ENCODE measurements around the gene SCFD2.

SCFD2 gene

DNA sequence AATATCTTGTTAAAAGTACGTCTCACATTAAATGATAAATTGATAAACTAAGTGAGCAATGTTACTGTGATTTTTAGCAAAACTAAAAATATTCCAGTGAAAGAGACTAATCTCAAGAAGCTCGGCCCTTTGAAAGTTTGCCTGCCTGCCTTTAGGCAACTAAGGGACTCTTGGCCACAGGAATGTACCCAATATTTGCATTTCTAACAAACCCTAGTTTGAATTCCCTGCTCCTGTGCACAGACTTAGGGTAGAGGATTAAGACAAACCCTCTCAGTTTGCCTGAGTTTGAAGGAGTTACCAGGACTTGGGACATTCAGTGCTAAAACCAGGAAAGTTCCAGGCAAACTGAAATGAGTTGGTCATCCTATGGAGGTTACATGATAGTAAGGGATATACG, 157.1 kb downstream of the SCFD2 start:
- no peak for DNase-seq (ENCODE audit: low read depth)
- TF ChIP-seq, protein P1, sequence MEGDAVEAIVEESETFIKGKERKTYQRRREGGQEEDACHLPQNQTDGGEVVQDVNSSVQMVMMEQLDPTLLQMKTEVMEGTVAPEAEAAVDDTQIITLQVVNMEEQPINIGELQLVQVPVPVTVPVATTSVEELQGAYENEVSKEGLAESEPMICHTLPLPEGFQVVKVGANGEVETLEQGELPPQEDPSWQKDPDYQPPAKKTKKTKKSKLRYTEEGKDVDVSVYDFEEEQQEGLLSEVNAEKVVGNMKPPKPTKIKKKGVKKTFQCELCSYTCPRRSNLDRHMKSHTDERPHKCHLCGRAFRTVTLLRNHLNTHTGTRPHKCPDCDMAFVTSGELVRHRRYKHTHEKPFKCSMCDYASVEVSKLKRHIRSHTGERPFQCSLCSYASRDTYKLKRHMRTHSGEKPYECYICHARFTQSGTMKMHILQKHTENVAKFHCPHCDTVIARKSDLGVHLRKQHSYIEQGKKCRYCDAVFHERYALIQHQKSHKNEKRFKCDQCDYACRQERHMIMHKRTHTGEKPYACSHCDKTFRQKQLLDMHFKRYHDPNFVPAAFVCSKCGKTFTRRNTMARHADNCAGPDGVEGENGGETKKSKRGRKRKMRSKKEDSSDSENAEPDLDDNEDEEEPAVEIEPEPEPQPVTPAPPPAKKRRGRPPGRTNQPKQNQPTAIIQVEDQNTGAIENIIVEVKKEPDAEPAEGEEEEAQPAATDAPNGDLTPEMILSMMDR (conservative IDR thresholded peaks at IDR 0.05; ENCODE audit: low read depth, low read length): no peak
- H3K4me3 ChIP-seq (ENCODE audit: low read length): no peak overlapping the region

- no peak for DNase-seq (ENCODE audit: low read depth)
- TF ChIP-seq, protein P1 (conservative IDR thresholded peaks at IDR 0.05; ENCODE audit: low read depth, low read length): no peak
These were observed 159.9 kb downstream of the SCFD2 start for GRCh38 chr4:53205970-53206369.

GRCh38 chr4:53199356-53199755, 166.5 kb downstream of the SCFD2 start:
- TF ChIP-seq, protein P1 (conservative IDR thresholded peaks at IDR 0.05; ENCODE audit: low read depth, low read length): no peak
- no peak for DNase-seq (ENCODE audit: low read depth)
- H3K4me3 ChIP-seq (ENCODE audit: low read length): no peak overlapping the region

More at GRCh38 chr4:53205970-53206369, 159.9 kb downstream of the SCFD2 start:
- H3K4me3 ChIP-seq (ENCODE audit: low read length): no peak overlapping the region

DNA sequence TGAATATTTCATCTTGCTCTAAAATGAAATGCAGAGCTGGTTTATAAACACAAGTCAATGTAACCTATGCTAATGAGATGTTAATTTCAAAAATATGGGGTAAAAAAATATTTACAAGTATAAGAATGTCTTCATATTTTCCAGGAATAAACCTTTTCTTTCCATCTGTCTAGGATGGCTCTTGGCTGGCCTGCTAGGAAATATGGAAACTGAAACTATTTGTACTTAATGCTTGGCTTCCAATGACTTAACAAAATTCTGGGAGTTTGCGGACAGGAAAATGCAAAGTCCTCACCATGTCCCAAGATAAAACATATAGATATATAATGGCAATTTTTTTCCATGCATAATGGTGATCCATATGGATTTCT, 168.1 kb downstream of the SCFD2 start:
- H3K4me3 ChIP-seq (ENCODE audit: low read length): no peak overlapping the region
- no peak for DNase-seq (ENCODE audit: low read depth)
- TF ChIP-seq, protein P1 (conservative IDR thresholded peaks at IDR 0.05; ENCODE audit: low read depth, low read length): no peak

DNA sequence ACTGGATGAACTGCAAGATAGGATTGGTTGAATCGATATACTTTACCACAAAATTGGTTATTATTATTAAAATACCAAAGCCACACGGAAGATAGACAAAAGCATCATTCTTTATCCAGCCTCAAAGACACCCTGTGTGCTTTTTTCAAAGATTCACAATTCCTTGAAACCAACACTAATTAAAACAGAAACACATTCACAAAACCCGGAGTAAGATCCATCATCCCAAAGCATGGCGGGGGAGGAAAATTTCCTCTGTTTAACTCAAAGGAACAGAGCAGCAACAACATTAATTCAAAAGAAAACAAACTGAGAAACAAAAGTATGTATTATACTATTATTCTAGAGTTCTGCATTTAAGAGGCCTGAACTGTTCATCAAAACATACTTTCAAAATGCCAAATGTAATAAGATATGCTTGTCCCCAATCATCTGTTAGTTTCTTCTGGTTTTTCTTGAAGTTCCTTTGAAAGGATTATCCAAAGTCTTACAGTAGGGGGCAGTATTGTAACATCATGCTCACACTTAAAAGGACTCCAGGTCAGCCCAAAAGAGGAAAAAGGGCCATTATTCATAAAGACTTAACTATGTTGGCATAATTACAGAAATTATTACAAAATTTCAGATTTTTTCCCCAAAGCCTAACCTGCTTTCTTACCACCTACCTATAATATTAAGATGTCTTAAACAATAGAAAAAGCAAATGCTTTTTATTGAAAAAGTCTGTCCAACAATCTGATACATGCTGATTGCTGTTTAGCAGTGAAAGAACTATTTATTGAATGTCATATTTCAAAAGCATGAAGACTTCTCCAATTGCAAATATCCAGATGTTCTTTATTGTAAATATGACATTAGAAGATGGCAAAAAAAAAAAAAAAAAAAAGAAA, 168.7 kb downstream of the SCFD2 start:
- H3K4me3 ChIP-seq (ENCODE audit: low read length): no peak overlapping the region
- TF ChIP-seq, protein P1 (conservative IDR thresholded peaks at IDR 0.05; ENCODE audit: low read depth, low read length): peak; percentile 71
- peak; percentile 47 for DNase-seq (ENCODE audit: low read depth)

- no peak overlapping the region for H3K4me3 ChIP-seq (ENCODE audit: low read length)
- peak; percentile 51 for DNase-seq (ENCODE audit: low read depth)
- TF ChIP-seq, protein P1 (conservative IDR thresholded peaks at IDR 0.05; ENCODE audit: low read depth, low read length): no peak
These were observed 169.8 kb downstream of the SCFD2 start for GRCh38 chr4:53195815-53196661.

Measured in retinal pigment epithelial cell (primary cell).